Astrocyte (in vitro differentiated cells and primary cell): ENCODE results near the gene NAALADL2.

Experiments
- EZH2 ChIP-seq: IDR thresholded peaks from 2 replicates; pipeline ENCODE4 v1.6.1; 2012; ENCODE audit warnings: mild to moderate bottlenecking, low read length, inconsistent platforms; ENCODE audit not compliant: insufficient read depth
- TF ChIP-seq, protein P1 (sequence below): IDR thresholded peaks from 2 replicates; pipeline ENCODE4 v1.5.1; 2011; ENCODE audit warnings: low read depth, mild to moderate bottlenecking, inconsistent platforms, low read length, moderate library complexity; ENCODE audit not compliant: insufficient read depth

DNA sequence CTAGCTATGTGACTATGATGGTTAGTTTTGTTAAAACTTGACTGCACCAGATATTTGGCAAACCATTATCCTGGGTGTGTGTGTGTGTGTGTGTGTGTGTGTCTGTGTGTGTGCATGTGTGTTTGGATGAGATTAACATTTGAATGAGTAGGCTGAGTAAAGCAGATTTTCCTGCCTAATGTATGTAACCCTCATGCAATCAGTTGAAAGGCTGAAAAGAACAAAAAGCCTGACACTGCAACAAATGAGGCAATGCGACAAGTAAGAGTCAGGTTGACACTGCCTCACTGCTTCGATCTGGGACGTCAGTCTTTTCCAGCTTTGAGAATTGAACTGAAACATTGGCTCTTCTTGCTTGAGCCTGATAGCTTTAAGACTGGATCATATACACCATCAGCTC is 643.0 kb downstream of the NAALADL2 start:
- no peak for TF ChIP-seq EZH2
- TF ChIP-seq, protein P1, sequence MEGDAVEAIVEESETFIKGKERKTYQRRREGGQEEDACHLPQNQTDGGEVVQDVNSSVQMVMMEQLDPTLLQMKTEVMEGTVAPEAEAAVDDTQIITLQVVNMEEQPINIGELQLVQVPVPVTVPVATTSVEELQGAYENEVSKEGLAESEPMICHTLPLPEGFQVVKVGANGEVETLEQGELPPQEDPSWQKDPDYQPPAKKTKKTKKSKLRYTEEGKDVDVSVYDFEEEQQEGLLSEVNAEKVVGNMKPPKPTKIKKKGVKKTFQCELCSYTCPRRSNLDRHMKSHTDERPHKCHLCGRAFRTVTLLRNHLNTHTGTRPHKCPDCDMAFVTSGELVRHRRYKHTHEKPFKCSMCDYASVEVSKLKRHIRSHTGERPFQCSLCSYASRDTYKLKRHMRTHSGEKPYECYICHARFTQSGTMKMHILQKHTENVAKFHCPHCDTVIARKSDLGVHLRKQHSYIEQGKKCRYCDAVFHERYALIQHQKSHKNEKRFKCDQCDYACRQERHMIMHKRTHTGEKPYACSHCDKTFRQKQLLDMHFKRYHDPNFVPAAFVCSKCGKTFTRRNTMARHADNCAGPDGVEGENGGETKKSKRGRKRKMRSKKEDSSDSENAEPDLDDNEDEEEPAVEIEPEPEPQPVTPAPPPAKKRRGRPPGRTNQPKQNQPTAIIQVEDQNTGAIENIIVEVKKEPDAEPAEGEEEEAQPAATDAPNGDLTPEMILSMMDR: no peak
